ENCODE results near the gene PRKAR1B. TPM values are rescaled to one million over a fixed set of nuclear protein-coding genes. Genes with fewer than 3 reads are reported as not detected.

Gene PRKAR1B
- total and polyA plus RNA-seq, 4 experiments from 2014 or later = 6.5 to 16.6 (median 13.7) TPM

DNA sequence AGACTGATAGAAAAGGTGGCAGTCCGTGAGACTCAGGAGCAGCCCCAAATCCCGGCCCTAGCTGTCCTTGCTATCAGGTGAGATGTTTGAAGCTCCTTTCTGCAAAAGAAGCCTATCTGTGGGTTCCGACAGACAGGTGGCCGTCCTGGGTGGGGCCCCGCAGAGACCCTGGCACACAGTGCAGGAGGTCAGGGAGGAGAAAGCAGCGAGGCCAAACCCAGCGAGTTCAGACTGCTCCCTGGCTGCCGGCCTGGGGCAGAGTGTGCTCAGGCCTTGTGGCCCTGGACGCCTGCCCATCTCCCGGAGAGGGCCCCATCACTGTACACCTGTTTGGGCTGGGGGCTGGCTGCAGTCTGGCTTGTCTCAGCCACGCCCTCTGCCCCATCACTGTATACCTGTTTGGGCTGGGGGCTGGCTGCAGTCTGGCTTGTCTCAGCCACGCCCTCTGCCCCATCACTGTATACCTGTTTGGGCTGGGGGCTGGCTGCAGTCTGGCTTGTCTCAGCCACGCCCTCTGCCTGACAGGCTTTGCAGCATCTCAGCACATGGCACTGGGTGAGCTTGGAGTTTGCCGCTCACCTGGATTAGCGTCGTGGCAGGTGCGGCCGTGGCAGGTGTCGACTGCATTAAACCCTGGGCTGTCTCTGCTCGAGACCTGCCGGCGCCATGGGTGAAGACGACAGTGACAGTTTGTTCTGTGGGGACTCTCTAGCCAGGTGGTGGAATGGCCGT is 11.8 kb upstream of the PRKAR1B start:
- peaks cover 0 to 5% (median 0%) of the 10 kb centered on the region in 8 donors for H3K9me3 Mint-ChIP-seq
- intact Hi-C loops (cut with micrococcal nuclease) = no loop called here
- Histone ChIP-seq H3K4me3 (ENCODE audit: low read length in 2 of 2) (no peak overlapping the region), H3K27ac (ENCODE audit: low read depth, low read length) (no peak overlapping the region), H3K36me3 (ENCODE audit: insufficient read depth, low read length) (no peaks in the 10 kb centered on the region), H3K9me3 (ENCODE audit: control insufficient read depth in 1 of 2, low read length in 2 of 2) (no peaks in the 10 kb centered on the region), H3K27me3 (ENCODE audit: insufficient read depth, low read length) (no peaks in the 10 kb centered on the region), H3K4me1 (ENCODE audit: insufficient read depth, low read length) (no peaks in the 10 kb centered on the region)
- POLR2A ChIA-PET (ENCODE audit: partially characterized antibody) = no interaction called here
- DNase-seq = no peak
- CTCF ChIA-PET (ENCODE audit: partially characterized antibody) = no interaction called here
- no peak overlapping the region for H3K27ac Mint-ChIP-seq
- H3K36me3 Mint-ChIP-seq = peaks cover 22 to 24% of the 10 kb centered on the region in 2 donors
- peaks cover 10 to 14% (median 11%) of the 10 kb centered on the region in 4 donors for H3K4me1 Mint-ChIP-seq
- no peaks in the 10 kb centered on the region for H3K27me3 Mint-ChIP-seq
- no peak overlapping the region for H3K4me3 Mint-ChIP-seq

DNA sequence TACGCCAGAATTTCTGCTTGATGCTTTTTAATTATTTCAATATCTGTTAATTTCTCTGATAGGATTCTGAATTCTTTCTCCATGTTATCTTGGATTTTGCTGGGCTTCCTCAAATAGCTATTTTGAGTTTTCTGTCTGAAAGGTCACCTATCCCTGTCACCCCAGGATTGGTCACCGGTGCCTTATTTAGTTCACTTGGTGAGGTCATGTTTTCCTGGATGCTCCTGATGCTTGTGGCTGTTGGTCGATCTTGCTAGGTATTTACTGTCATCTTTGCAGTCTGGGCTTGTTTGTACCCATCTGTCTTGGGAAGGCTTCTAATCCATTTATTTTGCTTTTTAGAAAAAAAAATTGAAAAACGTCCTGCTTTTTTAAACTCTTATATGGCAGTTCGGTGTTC is 11.2 kb upstream of the PRKAR1B start:
- H3K27me3 ChIP-seq (ENCODE audit: insufficient read depth, low read length) = no peaks in the 10 kb centered on the region
- H3K27ac Mint-ChIP-seq = peak overlapping the region in 3 of 7 donors; percentile 12 to 39 (median 18)
- H3K4me1 Mint-ChIP-seq = peaks cover 10 to 14% (median 12%) of the 10 kb centered on the region in 4 donors
- intact Hi-C loops (cut with micrococcal nuclease) = no loop called here
- H3K4me3 ChIP-seq (ENCODE audit: low read length in 2 of 2) = no peak overlapping the region
- H3K27ac ChIP-seq (ENCODE audit: low read depth, low read length) = no peak overlapping the region
- H3K9me3 Mint-ChIP-seq = peaks cover 0 to 7% (median 0%) of the 10 kb centered on the region in 8 donors
- peaks cover 22 to 24% of the 10 kb centered on the region in 2 donors for H3K36me3 Mint-ChIP-seq
- no peaks in the 10 kb centered on the region for H3K27me3 Mint-ChIP-seq
- H3K36me3 ChIP-seq (ENCODE audit: insufficient read depth, low read length) = no peaks in the 10 kb centered on the region
- ChIA-PET POLR2A (ENCODE audit: partially characterized antibody) (no interaction called here), CTCF (ENCODE audit: partially characterized antibody) (interaction anchor here (1.1 kb wide), 1 partner anchor 161 kb away, joined by 3 read pairs; no protein-coding TSS in a partner anchor)
- no peaks in the 10 kb centered on the region for H3K4me1 ChIP-seq (ENCODE audit: insufficient read depth, low read length)
- no peaks in the 10 kb centered on the region for H3K9me3 ChIP-seq (ENCODE audit: control insufficient read depth in 1 of 2, low read length in 2 of 2)
- H3K4me3 Mint-ChIP-seq = no peak overlapping the region
- DNase-seq = no peak

DNA sequence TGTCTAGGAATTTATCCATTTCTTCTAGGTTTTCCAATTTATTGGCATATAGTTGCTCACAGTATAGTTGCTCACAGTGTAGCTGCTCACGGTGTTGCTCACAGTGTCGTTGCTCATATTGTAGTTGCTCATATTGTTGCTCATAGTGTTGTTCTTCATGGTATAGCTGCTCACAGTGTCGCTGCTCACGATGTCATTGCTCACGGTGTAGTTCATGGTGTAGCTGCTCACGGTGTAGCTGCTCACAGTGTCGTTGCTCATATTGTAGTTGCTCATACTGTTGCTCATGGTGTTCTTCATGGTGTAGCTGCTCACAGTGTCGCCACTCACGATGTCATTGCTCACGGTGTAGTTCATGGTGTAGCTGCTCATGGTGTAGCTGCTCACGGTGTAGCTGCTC is 7.7 kb upstream of the PRKAR1B start:
- Mint-ChIP-seq H3K4me1 (peaks cover 11 to 18% (median 15%) of the 10 kb centered on the region in 4 donors), H3K9me3 (peaks cover 0 to 7% (median 0%) of the 10 kb centered on the region in 8 donors), H3K36me3 (peaks cover 20 to 41% of the 10 kb centered on the region in 2 donors), H3K27ac (no peak overlapping the region), H3K4me3 (no peak overlapping the region), H3K27me3 (no peaks in the 10 kb centered on the region)
- H3K27ac ChIP-seq (ENCODE audit: low read depth, low read length) = no peak overlapping the region
- H3K4me3 ChIP-seq (ENCODE audit: low read length in 2 of 2) = no peak overlapping the region
- ChIA-PET CTCF (ENCODE audit: partially characterized antibody) (no interaction called here), POLR2A (ENCODE audit: partially characterized antibody) (interaction anchor here (1.0 kb wide), 1 partner anchor 8 kb away, joined by 3 read pairs; the partner anchor contains the start of gene DNAAF5)
- no peaks in the 10 kb centered on the region for H3K4me1 ChIP-seq (ENCODE audit: insufficient read depth, low read length)
- no peak for DNase-seq
- peaks cover 12% of the 10 kb centered on the region for H3K36me3 ChIP-seq (ENCODE audit: insufficient read depth, low read length)
- no peaks in the 10 kb centered on the region for H3K9me3 ChIP-seq (ENCODE audit: control insufficient read depth in 1 of 2, low read length in 2 of 2)
- H3K27me3 ChIP-seq (ENCODE audit: insufficient read depth, low read length) = no peaks in the 10 kb centered on the region
- intact Hi-C loops (cut with micrococcal nuclease) = no loop called here

DNA sequence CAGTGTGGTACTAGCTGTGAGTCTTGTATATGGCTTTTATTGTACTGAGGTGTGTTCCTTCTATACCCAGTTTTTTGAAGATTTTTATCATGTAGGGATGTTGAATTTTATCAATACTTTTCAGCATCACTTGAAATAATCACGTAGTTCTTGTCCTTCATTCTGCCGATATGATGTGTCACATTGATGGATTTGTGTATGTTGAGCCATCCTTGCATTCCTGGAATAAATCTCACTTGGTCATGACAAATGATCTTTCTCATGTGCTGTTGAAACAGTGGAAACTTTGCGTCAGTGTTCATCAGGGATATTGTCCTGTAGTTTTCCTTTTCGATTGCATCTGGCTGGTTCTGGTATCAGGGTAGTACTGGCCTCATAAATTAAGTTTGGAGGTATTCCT is 7.1 kb upstream of the PRKAR1B start:
- Mint-ChIP-seq H3K4me1 (peaks cover 11 to 19% (median 17%) of the 10 kb centered on the region in 4 donors), H3K27me3 (no peaks in the 10 kb centered on the region), H3K36me3 (peaks cover 22 to 43% of the 10 kb centered on the region in 2 donors), H3K27ac (no peak overlapping the region), H3K4me3 (no peak overlapping the region), H3K9me3 (peaks cover 0 to 7% (median 0%) of the 10 kb centered on the region in 8 donors)
- ChIA-PET CTCF (ENCODE audit: partially characterized antibody) (no interaction called here), POLR2A (ENCODE audit: partially characterized antibody) (no interaction called here)
- intact Hi-C loops (cut with micrococcal nuclease) = no loop called here
- H3K4me3 ChIP-seq (ENCODE audit: low read length in 2 of 2) = no peak overlapping the region
- peaks cover 12% of the 10 kb centered on the region for H3K36me3 ChIP-seq (ENCODE audit: insufficient read depth, low read length)
- no peak overlapping the region for H3K27ac ChIP-seq (ENCODE audit: low read depth, low read length)
- no peaks in the 10 kb centered on the region for H3K27me3 ChIP-seq (ENCODE audit: insufficient read depth, low read length)
- DNase-seq = no peak
- H3K4me1 ChIP-seq (ENCODE audit: insufficient read depth, low read length) = no peaks in the 10 kb centered on the region
- H3K9me3 ChIP-seq (ENCODE audit: control insufficient read depth in 1 of 2, low read length in 2 of 2) = no peaks in the 10 kb centered on the region

DNA sequence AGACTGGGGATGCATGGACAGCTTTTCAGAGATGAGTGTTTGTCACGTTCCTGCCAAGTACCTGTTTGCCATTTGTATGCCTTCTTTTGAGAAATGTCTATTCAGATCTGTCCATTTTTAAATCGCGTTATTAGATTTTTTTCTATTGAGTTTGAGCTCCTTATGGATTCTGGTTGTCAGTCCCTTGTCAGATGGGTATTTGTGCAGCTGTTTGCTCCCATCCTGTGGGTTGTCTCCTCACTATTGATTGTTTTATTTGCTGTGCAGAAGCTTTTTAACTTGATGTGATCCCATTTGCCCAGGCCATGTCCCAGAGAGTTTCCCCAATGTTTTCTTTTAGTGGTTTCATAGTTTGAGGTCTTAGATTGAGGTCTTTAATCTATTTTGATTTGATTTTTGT is 5.5 kb upstream of the PRKAR1B start:
- H3K27me3 ChIP-seq (ENCODE audit: insufficient read depth, low read length) = no peaks in the 10 kb centered on the region
- no peak overlapping the region for H3K4me3 ChIP-seq (ENCODE audit: low read length in 2 of 2)
- peaks cover 0 to 7% (median 0%) of the 10 kb centered on the region in 8 donors for H3K9me3 Mint-ChIP-seq
- H3K9me3 ChIP-seq (ENCODE audit: control insufficient read depth in 1 of 2, low read length in 2 of 2) = no peaks in the 10 kb centered on the region
- peaks cover 9% of the 10 kb centered on the region for H3K4me1 ChIP-seq (ENCODE audit: insufficient read depth, low read length)
- no peak overlapping the region for H3K4me3 Mint-ChIP-seq
- no peak overlapping the region for H3K27ac ChIP-seq (ENCODE audit: low read depth, low read length)
- ChIA-PET POLR2A (ENCODE audit: partially characterized antibody) (no interaction called here), CTCF (ENCODE audit: partially characterized antibody) (interaction anchor here (1.3 to 2.0 kb wide), 3 partner anchors 9 to 411 kb away, joined by 3 to 8 read pairs (median 5); no protein-coding TSS in a partner anchor)
- peak overlapping the region in 4 of 7 donors; percentile 4 to 48 (median 24) for H3K27ac Mint-ChIP-seq
- no peaks in the 10 kb centered on the region for H3K27me3 Mint-ChIP-seq
- peaks cover 14 to 22% (median 18%) of the 10 kb centered on the region in 4 donors for H3K4me1 Mint-ChIP-seq
- intact Hi-C loops (cut with micrococcal nuclease) = loop anchor here (1.0 kb wide), 1 partner anchor 400 kb away; no protein-coding TSS in a partner anchor
- peaks cover 16 to 42% of the 10 kb centered on the region in 2 donors for H3K36me3 Mint-ChIP-seq
- H3K36me3 ChIP-seq (ENCODE audit: insufficient read depth, low read length) = peaks cover 12% of the 10 kb centered on the region
- no peak for DNase-seq

DNA sequence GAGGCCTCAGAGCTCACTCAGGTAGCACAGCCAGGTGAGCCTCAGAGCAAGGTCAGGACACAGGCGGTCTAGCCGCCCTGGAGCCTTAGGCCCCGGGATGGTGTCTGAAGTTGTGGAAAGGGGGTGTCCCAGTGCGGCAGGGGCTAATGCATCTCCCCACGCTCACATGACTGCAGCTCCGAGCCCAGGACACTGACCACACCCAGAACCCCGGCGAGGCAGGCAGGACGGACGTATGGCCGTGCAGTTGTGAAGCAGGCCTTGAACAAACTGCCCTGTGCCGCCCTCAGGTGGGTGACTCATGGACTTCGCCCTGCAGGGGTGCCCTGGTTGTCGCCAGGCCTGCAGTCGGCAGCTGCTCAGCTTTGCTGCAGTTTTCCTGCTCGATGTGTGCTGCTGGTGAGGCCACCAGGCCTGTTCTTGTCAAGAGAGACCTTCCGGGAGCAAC is 5.0 kb upstream of the PRKAR1B start:
- H3K27ac ChIP-seq (ENCODE audit: low read depth, low read length) = no peak overlapping the region
- peak in 1 of 5 donors; percentile 12 for DNase-seq
- H3K27me3 ChIP-seq (ENCODE audit: insufficient read depth, low read length) = no peaks in the 10 kb centered on the region
- H3K4me1 ChIP-seq (ENCODE audit: insufficient read depth, low read length) = peaks cover 9% of the 10 kb centered on the region
- peak overlapping the region in 1 of 7 donors; percentile 48 for H3K27ac Mint-ChIP-seq
- H3K4me3 ChIP-seq (ENCODE audit: low read length in 2 of 2) = no peak overlapping the region
- ChIA-PET POLR2A (ENCODE audit: partially characterized antibody) (no interaction called here), CTCF (ENCODE audit: partially characterized antibody) (interaction anchor here (1.3 to 2.0 kb wide), 3 partner anchors 9 to 410 kb away, joined by 3 to 8 read pairs (median 5); no protein-coding TSS in a partner anchor)
- peaks cover 11 to 20% (median 15%) of the 10 kb centered on the region in 4 donors for H3K4me1 Mint-ChIP-seq
- H3K36me3 ChIP-seq (ENCODE audit: insufficient read depth, low read length) = peaks cover 12% of the 10 kb centered on the region
- peaks cover 16 to 39% of the 10 kb centered on the region in 2 donors for H3K36me3 Mint-ChIP-seq
- H3K4me3 Mint-ChIP-seq = no peak overlapping the region
- no peaks in the 10 kb centered on the region for H3K27me3 Mint-ChIP-seq
- H3K9me3 ChIP-seq (ENCODE audit: control insufficient read depth in 1 of 2, low read length in 2 of 2) = no peaks in the 10 kb centered on the region
- intact Hi-C loops (cut with micrococcal nuclease) = loop anchor here (1.0 kb wide), 1 partner anchor 400 kb away; no protein-coding TSS in a partner anchor
- H3K9me3 Mint-ChIP-seq = peaks cover 0 to 7% (median 0%) of the 10 kb centered on the region in 8 donors

DNA sequence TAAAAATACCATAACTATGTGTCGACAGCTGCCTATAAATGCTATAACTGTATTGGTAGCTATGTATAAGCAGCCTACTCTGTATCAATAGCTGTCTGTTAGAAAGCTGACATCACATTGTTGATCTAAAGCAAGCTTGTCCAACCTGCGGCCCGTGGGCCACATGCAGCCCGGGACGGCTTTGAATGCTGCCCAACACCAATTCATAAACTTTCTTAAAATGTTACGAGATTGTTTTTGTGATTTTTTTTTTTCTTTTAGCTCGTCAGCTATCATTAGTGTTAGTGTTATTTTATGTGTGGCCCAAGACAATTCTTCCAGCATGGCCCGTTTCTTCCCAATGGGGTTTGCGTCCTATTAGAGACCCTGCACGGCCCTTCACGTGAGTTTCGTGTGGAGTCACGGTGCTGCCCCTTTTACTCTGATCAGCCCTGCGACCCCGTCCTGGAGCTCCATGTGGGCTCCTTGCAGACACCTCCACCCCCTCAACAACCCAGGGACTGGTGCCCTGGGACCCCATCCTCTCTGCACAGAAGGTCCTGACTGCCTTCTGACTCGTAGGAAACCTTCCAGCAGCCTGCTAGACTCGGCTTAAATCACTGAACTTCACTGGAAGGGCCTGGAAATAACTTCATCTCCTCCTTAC is 4.5 kb upstream of the PRKAR1B start:
- ChIA-PET POLR2A (ENCODE audit: partially characterized antibody) (no interaction called here), CTCF (ENCODE audit: partially characterized antibody) (interaction anchor here (1.3 to 2.0 kb wide), 3 partner anchors 10 to 410 kb away, joined by 3 to 8 read pairs (median 5); no protein-coding TSS in a partner anchor)
- Mint-ChIP-seq H3K9me3 (peaks cover 0 to 7% (median 0%) of the 10 kb centered on the region in 8 donors), H3K36me3 (peaks cover 16 to 39% of the 10 kb centered on the region in 2 donors), H3K27me3 (no peaks in the 10 kb centered on the region), H3K4me3 (peak overlapping the region in 2 of 8 donors; percentile 6 to 7), H3K4me1 (peaks cover 11 to 19% (median 15%) of the 10 kb centered on the region in 4 donors), H3K27ac (peak overlapping the region in 1 of 7 donors; percentile 74)
- H3K36me3 ChIP-seq (ENCODE audit: insufficient read depth, low read length) = peaks cover 12% of the 10 kb centered on the region
- intact Hi-C loops (cut with micrococcal nuclease) = loop anchor here (1.0 kb wide), 1 partner anchor 399 kb away; no protein-coding TSS in a partner anchor
- H3K4me3 ChIP-seq (ENCODE audit: low read length in 2 of 2) = no peak overlapping the region
- DNase-seq = no peak
- H3K27ac ChIP-seq (ENCODE audit: low read depth, low read length) = no peak overlapping the region
- H3K9me3 ChIP-seq (ENCODE audit: control insufficient read depth in 1 of 2, low read length in 2 of 2) = no peaks in the 10 kb centered on the region
- H3K27me3 ChIP-seq (ENCODE audit: insufficient read depth, low read length) = no peaks in the 10 kb centered on the region
- H3K4me1 ChIP-seq (ENCODE audit: insufficient read depth, low read length) = peaks cover 9% of the 10 kb centered on the region

Measured in CD4-positive, alpha-beta memory T cell (primary cell).